NCI-H1694 treated with DMSO at 0.1 percent for 48 hours (cell line): ENCODE results near the gene KCNQ1OT1.

Experiments used
- DNase-seq: peaks from one replicate; lab custom pipeline; 2025; lab: John Stamatoyannopoulos, UW

The KCNQ1OT1 gene

GRCh38 chr11:2666828-2667570 lies 32.8 kb downstream of the KCNQ1OT1 start:
- DNase-seq = no peak

- DNase-seq = no peak
Measured at GRCh38 chr11:2666401-2666741, 33.4 kb downstream of the KCNQ1OT1 start.

GRCh38 chr11:2665526-2666400 lies 34.0 kb downstream of the KCNQ1OT1 start:
- DNase-seq = no peak

- DNase-seq = no peak
Measured at GRCh38 chr11:2664791-2665525, 34.8 kb downstream of the KCNQ1OT1 start.

- DNase-seq = no peak
Measured at GRCh38 chr11:2664376-2664775, 35.4 kb downstream of the KCNQ1OT1 start.

GRCh38 chr11:2663915-2664314 lies 35.9 kb downstream of the KCNQ1OT1 start:
- DNase-seq = no peak

- DNase-seq = no peak
Measured at GRCh38 chr11:2663506-2663905, 36.3 kb downstream of the KCNQ1OT1 start.

GRCh38 chr11:2662430-2663299 lies 37.1 kb downstream of the KCNQ1OT1 start:
- DNase-seq = no peak

GRCh38 chr11:2662024-2662312 lies 37.8 kb downstream of the KCNQ1OT1 start:
- DNase-seq = no peak

- DNase-seq = no peak
Measured at GRCh38 chr11:2661173-2662023, 38.4 kb downstream of the KCNQ1OT1 start.

GRCh38 chr11:2660357-2660939 lies 39.3 kb downstream of the KCNQ1OT1 start:
- DNase-seq = no peak

GRCh38 chr11:2657697-2658284 lies 42.0 kb downstream of the KCNQ1OT1 start:
- DNase-seq = no peak

- DNase-seq = no peak
Measured at GRCh38 chr11:2656859-2657258, 42.9 kb downstream of the KCNQ1OT1 start.

- no peak for DNase-seq
Measured at GRCh38 chr11:2655834-2656622, 43.8 kb downstream of the KCNQ1OT1 start.

- DNase-seq = no peak
Measured at GRCh38 chr11:2655016-2655719, 44.6 kb downstream of the KCNQ1OT1 start.

- DNase-seq = no peak
Measured at GRCh38 chr11:2653930-2654739, 45.7 kb downstream of the KCNQ1OT1 start.

GRCh38 chr11:2653198-2653551 lies 46.6 kb downstream of the KCNQ1OT1 start:
- no peak for DNase-seq
